IPS-20b (cell line): ENCODE data around the gene SNX32.

ENCODE experiments used
- H3K27ac ChIP-seq: one replicate; pipeline ENCODE4 v1.5.1; 2013; ENCODE audit warnings: low read length
- H3K27me3 ChIP-seq: 2 replicates; pipeline ENCODE4 v1.6.1; 2013; ENCODE audit warnings: mild to moderate bottlenecking, low read length, inconsistent platforms; ENCODE audit not compliant: insufficient read depth
- H3K36me3 ChIP-seq: 2 replicates; pipeline ENCODE4 v1.6.1; 2013; ENCODE audit warnings: low read depth, mild to moderate bottlenecking, inconsistent platforms, low read length, moderate library complexity; ENCODE audit not compliant: insufficient read depth
- H3K4me1 ChIP-seq: 2 replicates; pipeline ENCODE4 v1.6.1; 2013; ENCODE audit warnings: mild to moderate bottlenecking, control low read depth, inconsistent platforms, low read length, moderate library complexity; ENCODE audit not compliant: insufficient read depth
- H3K4me3 ChIP-seq: 2 replicates; pipeline ENCODE4 v1.5.1; 2013; ENCODE audit warnings: mild to moderate bottlenecking, low read length, inconsistent platforms
- H3K9ac ChIP-seq: 2 replicates; pipeline ENCODE4 v1.6.1; 2013; ENCODE audit warnings: low read depth, mild to moderate bottlenecking, inconsistent platforms, low read length, moderate library complexity
- H3K9me3 ChIP-seq: 2 replicates; pipeline ENCODE4 v1.6.1; 2013; ENCODE audit warnings: mild to moderate bottlenecking, low read depth, low read length, inconsistent platforms; ENCODE audit not compliant: insufficient read depth

Gene SNX32

DNA sequence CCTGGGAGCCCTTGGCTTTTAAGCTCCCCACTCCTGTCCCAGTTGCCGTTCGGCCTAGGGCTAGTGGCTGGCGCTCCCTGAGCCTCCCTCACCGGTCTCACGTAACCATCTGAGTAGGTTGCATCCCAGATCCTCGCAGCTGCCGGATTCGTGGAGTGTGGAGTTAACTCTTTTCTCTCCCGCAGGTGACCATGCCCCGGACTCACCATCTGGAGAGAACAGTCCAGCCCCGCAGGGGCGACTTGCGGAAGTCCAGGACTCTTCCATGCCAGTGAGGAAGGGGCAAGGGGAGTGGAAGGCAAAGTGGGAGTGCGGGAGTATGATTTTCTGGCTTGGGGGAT is 27.4 kb downstream of the SNX32 start:
- Histone ChIP-seq H3K4me3 (peak overlapping the region; percentile 86), H3K9me3 (no peaks in the 10 kb centered on the region), H3K4me1 (peaks cover 5% of the 10 kb centered on the region; the same call in 1 of the 2 replicates), H3K27me3 (no peaks in the 10 kb centered on the region), H3K9ac (peak overlapping the region; percentile 99; the same call in 1 of the 2 replicates), H3K27ac (peak overlapping the region; percentile 95), H3K36me3 (peaks cover 53% of the 10 kb centered on the region)

DNA sequence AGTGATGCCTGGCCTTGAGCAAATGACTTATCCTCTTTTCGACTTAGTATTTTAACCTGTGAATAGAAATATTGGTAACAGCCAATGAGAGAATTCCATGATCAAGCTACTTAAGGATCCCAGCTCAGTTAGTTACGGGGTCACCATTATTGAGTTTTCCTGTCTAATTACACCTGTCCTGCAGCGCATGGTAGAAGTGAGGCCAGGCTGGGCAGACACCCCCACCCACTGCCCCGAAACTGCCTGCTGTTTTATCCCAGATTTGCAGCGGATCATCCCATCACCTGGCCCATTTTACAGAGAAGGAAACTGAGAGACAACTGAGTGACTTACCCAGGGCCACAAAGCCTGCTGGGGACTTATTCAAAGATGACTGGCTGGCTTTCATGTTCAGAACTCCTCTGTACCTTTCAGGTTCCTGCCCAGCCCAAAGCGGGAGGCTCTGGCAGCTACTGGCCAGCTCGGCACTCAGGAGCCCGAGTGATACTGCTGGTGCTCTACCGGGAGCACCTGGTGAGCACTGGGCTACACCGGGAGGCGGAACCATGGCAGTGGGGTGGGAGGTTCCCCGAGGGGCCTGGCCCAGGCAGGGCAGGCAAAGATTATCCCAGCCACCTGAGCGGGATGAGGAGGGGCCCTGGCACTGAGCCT is 27.9 kb downstream of the SNX32 start:
- Histone ChIP-seq H3K36me3 (peaks cover 53% of the 10 kb centered on the region), H3K4me1 (peaks cover 5% of the 10 kb centered on the region; the same call in 1 of the 2 replicates), H3K27me3 (no peaks in the 10 kb centered on the region), H3K4me3 (peak overlapping the region; percentile 86), H3K9me3 (no peaks in the 10 kb centered on the region), H3K9ac (peak overlapping the region; percentile 99; the same call in 1 of the 2 replicates), H3K27ac (no peak overlapping the region)

- H3K4me1 ChIP-seq, result peaks cover 5% of the 10 kb centered on the region; the same call in 1 of the 2 replicates
- H3K9ac ChIP-seq, result no peak overlapping the region
- peaks cover 52% of the 10 kb centered on the region for H3K36me3 ChIP-seq
- H3K27me3 ChIP-seq, result no peaks in the 10 kb centered on the region
- H3K27ac ChIP-seq, result no peak overlapping the region
- no peaks in the 10 kb centered on the region for H3K9me3 ChIP-seq
- H3K4me3 ChIP-seq, result no peak overlapping the region
Observed at GRCh38 chr11:65862191-65862735, 28.5 kb downstream of the SNX32 start.

GRCh38 chr11:65862941-65863888 is 29.5 kb downstream of the SNX32 start:
- Histone ChIP-seq H3K27ac (no peak overlapping the region), H3K9ac (no peak overlapping the region), H3K9me3 (no peaks in the 10 kb centered on the region), H3K36me3 (peaks cover 52% of the 10 kb centered on the region), H3K4me1 (peaks cover 5% of the 10 kb centered on the region; the same call in 1 of the 2 replicates), H3K4me3 (no peak overlapping the region), H3K27me3 (no peaks in the 10 kb centered on the region)

GRCh38 chr11:65863889-65864705 is 30.3 kb downstream of the SNX32 start:
- Histone ChIP-seq H3K36me3 (peaks cover 52% of the 10 kb centered on the region), H3K27ac (no peak overlapping the region), H3K9ac (no peak overlapping the region), H3K4me3 (no peak overlapping the region), H3K4me1 (peaks cover 5% of the 10 kb centered on the region; the same call in 1 of the 2 replicates), H3K27me3 (peaks cover 6% of the 10 kb centered on the region; the same call in 1 of the 2 replicates), H3K9me3 (no peaks in the 10 kb centered on the region)

- Histone ChIP-seq H3K9me3 (no peaks in the 10 kb centered on the region), H3K27me3 (peaks cover 10% of the 10 kb centered on the region; the same call in 1 of the 2 replicates), H3K4me1 (peaks cover 5% of the 10 kb centered on the region; the same call in 1 of the 2 replicates), H3K36me3 (peaks cover 52% of the 10 kb centered on the region), H3K9ac (no peak overlapping the region), H3K27ac (no peak overlapping the region), H3K4me3 (no peak overlapping the region)
Observed at GRCh38 chr11:65864706-65865471, 31.1 kb downstream of the SNX32 start.

DNA sequence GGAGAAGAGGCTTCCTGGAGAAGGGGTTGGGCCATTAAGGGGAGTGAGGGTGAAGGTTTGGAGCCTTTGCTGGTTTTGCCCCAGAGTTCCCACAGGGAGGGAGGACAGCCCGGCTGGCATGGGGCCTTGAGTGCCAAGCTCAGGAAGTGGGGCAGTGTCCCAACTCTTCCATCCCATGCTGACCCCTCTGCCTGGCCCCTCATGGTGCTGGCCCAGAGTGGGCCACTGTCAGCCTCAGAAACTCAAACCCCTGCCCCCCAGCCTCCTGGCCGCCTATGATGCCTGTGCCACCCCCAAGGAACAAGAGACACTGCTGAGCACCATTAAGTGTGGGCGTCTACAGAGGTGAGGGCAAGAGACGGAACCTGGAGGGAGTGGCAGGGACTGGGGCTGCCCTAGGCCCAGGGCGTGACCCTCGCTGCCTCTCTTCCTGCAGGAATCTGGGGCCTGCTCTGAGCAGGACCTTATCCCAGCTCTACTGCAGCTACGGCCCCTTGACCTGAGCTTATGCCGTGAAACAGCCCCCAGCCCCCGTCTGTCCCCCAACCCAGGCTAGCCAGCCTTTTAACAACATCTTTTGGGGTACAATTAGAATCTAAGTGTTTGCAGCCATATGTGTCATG is 31.9 kb downstream of the SNX32 start:
- Histone ChIP-seq H3K4me1 (peaks cover 5% of the 10 kb centered on the region; the same call in 1 of the 2 replicates), H3K9ac (no peak overlapping the region), H3K36me3 (peaks cover 52% of the 10 kb centered on the region)

DNA sequence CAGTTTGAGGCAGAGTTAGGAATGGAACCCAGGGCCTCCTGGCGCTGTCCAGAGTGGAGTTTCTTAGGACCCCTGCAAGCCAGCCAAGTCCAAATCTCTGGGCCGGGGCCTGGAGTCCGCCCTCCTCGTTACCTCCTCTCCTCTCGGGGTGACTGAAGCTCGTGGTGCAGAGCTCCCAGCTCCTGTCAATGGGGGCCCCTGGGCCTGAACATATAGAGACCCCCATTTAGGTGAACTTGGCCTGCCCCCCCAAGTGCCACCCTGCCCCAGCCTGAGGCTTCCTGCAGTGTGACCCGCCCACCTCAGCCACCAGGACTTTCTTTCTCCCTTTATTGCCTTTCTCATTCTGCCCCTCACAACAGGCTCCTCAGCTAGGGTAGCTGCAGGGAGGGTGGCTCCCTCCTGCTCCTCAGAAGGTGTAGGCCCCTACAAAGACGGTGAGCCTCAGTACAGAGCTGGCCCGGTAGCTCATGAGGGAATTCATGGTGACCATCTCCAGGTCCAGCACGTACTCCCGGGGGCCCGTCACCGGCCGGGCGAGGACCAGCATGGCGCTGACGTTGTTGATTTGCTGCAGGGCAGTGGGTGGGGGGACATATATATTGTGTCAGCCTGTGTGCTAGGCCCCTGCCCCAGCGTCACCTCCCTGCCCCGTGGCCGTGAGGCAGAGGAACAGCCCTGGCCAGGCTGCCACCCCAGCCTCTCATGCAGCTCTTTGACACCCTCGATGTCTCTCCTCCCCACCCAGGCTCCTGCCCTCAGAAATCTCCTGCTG is 32.9 kb downstream of the SNX32 start:
- Histone ChIP-seq H3K4me3 (peak overlapping the region; percentile 72; the same call in 1 of the 2 replicates), H3K9ac (no peak overlapping the region), H3K36me3 (peaks cover 50% of the 10 kb centered on the region), H3K4me1 (peaks cover under 1% of the 10 kb centered on the region; the same call in 1 of the 2 replicates), H3K9me3 (no peaks in the 10 kb centered on the region), H3K27me3 (peaks cover 16% of the 10 kb centered on the region; the same call in 1 of the 2 replicates), H3K27ac (no peak overlapping the region)

More for the DNA sequence above, 31.9 kb downstream of the SNX32 start:
- Histone ChIP-seq H3K27me3 (peaks cover 10% of the 10 kb centered on the region; the same call in 1 of the 2 replicates), H3K27ac (no peak overlapping the region), H3K9me3 (no peaks in the 10 kb centered on the region), H3K4me3 (no peak overlapping the region)

- Histone ChIP-seq H3K9me3 (no peaks in the 10 kb centered on the region), H3K36me3 (peaks cover 42% of the 10 kb centered on the region), H3K27ac (no peak overlapping the region), H3K4me1 (no peaks in the 10 kb centered on the region), H3K27me3 (peaks cover 22% of the 10 kb centered on the region), H3K9ac (peak overlapping the region; percentile 45; the same call in 1 of the 2 replicates), H3K4me3 (peak overlapping the region; percentile 72; the same call in 1 of the 2 replicates)
Observed at GRCh38 chr11:65867284-65868071, 33.7 kb downstream of the SNX32 start.
